ENCODE data around the gene CDK5.

CDK5 gene

DNA sequence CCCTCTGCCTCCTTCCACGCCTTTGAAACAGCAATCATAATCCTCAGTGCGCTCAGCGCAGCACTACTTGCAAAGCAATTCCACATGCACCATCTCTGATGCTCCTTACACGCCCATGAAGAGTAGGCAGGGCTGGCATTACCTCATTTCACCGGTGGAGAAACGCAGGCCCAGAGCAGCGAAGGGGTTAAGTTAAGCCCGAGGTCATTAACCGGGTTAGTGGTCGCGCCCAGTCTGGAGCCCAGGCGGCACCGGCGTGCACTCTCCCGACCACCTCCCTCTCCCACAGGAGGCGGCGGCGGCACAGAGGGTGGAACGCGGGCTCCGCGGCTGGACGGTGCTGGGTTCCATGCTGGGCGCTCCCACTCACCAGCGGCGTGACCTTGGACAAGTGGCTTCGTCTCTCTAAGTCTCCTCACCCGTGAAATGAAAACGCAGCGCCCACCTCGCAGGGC lies 22.4 kb upstream of the CDK5 start:
- Histone ChIP-seq H3K9ac (ENCODE audit: low read depth in 1 of 2, low read length in 2 of 2) (peak overlapping the region; percentile 89 to 90), H3K36me3 (ENCODE audit: control insufficient read depth in 1 of 2, insufficient read depth in 2 of 2, low read length in 2 of 2) (peaks cover 5 to 32% of the 10 kb centered on the region in 2 donors), H3K4me1 (ENCODE audit: control insufficient read depth in 1 of 2, insufficient read depth in 2 of 2, low read length in 2 of 2) (peaks cover 31 to 46% of the 10 kb centered on the region in 2 donors), H3K4me3 (ENCODE audit: low read depth in 1 of 2, low read length in 2 of 2) (peak overlapping the region; percentile 93 to 96), H3K27me3 (ENCODE audit: control insufficient read depth in 1 of 2, insufficient read depth in 2 of 2, low read length in 2 of 2) (no peaks in the 10 kb centered on the region), H3K9me3 (ENCODE audit: control insufficient read depth in 1 of 2, low read length in 2 of 2) (no peaks in the 10 kb centered on the region), H3K27ac (ENCODE audit: low read depth, low read length) (peak overlapping the region; percentile 93)

DNA sequence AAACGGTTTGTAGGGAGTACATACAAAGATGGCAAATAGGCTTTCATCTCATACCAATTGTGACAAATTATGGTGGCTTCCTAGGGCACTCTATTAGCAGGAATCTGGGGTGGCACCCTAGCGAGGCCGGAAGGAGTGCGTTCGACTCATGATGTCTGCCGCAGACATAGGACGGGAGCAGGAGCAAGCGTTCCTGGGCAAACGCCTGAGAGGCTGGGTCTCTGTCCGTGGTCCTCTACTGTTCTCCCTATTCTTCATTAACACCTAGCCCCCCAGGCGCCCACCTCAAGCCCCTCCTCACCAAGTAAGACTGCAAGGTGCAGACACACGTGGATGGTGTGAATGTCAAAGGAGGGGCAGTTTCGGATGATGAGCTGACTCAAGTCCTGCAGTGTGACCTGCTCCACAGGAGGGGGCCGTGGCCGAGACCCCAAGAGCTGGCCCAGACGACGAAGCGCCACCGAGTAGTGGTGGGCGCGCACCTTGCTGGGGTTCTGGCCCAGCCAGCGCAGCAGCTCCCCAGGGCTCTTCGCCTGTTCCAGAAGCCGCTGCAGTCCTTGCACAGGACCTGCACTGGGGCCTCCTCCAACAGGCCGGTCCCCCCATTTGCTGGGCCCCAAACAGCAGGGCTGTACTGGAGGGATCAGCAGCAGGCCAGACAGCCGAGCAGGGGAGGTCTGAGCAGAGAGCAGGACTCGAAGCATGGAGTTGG lies 21.7 kb upstream of the CDK5 start:
- H3K27ac ChIP-seq (ENCODE audit: low read depth, low read length) = no peak overlapping the region
- H3K36me3 ChIP-seq (ENCODE audit: control insufficient read depth in 1 of 2, insufficient read depth in 2 of 2, low read length in 2 of 2) = peaks cover 11 to 39% of the 10 kb centered on the region in 2 donors
- peak overlapping the region; percentile 89 to 90 for H3K9ac ChIP-seq (ENCODE audit: low read depth in 1 of 2, low read length in 2 of 2)
- no peaks in the 10 kb centered on the region for H3K9me3 ChIP-seq (ENCODE audit: control insufficient read depth in 1 of 2, low read length in 2 of 2)
- H3K4me1 ChIP-seq (ENCODE audit: control insufficient read depth in 1 of 2, insufficient read depth in 2 of 2, low read length in 2 of 2) = peaks cover 31 to 46% of the 10 kb centered on the region in 2 donors
- H3K27me3 ChIP-seq (ENCODE audit: control insufficient read depth in 1 of 2, insufficient read depth in 2 of 2, low read length in 2 of 2) = no peaks in the 10 kb centered on the region
- peak overlapping the region; percentile 93 to 96 for H3K4me3 ChIP-seq (ENCODE audit: low read depth in 1 of 2, low read length in 2 of 2)

DNA sequence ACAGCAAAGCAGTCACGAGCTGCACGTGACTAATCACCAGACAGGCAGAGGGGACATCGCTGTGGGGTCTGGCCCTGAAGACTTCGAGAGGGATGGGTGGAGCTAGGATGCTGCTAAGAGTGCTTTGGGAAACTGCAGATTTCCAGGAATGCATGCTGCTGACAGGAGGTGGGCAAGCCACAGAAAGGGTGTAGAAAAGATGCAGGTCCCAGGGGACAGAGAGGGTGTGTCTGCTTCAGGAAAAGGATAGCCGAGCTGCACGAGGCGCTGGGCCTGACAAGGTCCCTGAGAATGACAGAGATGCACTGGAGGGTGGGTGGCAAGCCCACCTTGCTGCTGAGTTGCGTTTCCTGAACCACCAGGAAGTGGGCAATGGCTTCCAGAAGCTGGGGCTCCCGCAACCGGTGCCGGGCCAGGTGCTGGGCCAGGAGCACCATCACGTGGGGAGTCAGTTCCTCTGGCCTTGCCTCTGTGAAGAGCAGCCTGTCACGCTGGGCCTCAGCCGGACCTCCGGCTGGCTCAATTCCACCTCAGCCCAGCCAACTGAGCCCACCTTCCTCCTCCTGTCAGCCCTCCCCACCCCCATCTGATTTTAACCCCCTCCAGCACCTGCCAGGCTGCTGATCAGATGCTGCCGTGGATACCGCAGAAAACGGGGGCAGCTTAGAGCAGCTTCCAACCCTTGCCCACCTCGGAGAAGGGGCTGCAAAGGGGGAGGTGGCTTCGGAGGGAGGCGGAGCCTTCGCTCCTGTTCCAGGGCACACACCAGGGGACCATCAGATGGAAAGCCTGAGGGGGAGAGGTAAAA lies 20.7 kb upstream of the CDK5 start:
- H3K9ac ChIP-seq (ENCODE audit: low read depth in 1 of 2, low read length in 2 of 2) = no peak overlapping the region
- no peak overlapping the region for H3K4me3 ChIP-seq (ENCODE audit: low read depth in 1 of 2, low read length in 2 of 2)
- no peaks in the 10 kb centered on the region for H3K27me3 ChIP-seq (ENCODE audit: control insufficient read depth in 1 of 2, insufficient read depth in 2 of 2, low read length in 2 of 2)
- peaks cover 25 to 42% of the 10 kb centered on the region in 2 donors for H3K4me1 ChIP-seq (ENCODE audit: control insufficient read depth in 1 of 2, insufficient read depth in 2 of 2, low read length in 2 of 2)
- H3K9me3 ChIP-seq (ENCODE audit: control insufficient read depth in 1 of 2, low read length in 2 of 2) = no peaks in the 10 kb centered on the region
- no peak overlapping the region for H3K27ac ChIP-seq (ENCODE audit: low read depth, low read length)
- peaks cover 12 to 47% of the 10 kb centered on the region in 2 donors for H3K36me3 ChIP-seq (ENCODE audit: control insufficient read depth in 1 of 2, insufficient read depth in 2 of 2, low read length in 2 of 2)

DNA sequence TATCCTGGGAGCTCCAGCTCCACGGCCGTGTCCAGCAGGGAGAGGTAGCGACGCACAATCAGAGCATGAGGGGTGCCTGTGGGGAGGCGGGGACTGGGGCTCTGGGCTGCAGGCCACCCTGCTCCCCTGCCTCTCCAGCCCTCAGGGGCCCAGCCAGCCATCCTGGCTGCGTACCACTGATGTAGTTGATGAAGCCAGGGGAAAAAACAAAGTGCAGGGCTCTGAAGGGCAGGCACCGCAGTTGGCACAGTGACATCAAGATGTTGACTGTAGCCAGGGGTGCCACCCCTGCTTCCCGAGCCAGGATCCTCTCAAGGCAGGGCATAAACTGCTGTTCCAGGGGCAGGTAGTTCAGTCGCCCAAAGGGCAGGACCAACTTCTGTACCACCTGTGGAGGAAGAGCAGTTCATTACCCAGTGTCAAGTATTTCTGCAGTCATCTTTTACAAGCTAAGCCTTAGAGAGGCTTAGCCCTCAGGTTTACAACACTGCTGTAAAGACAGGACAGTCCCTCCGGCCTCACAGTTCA lies 20.1 kb upstream of the CDK5 start:
- peaks cover 12 to 47% of the 10 kb centered on the region in 2 donors for H3K36me3 ChIP-seq (ENCODE audit: control insufficient read depth in 1 of 2, insufficient read depth in 2 of 2, low read length in 2 of 2)
- H3K27me3 ChIP-seq (ENCODE audit: control insufficient read depth in 1 of 2, insufficient read depth in 2 of 2, low read length in 2 of 2) = no peaks in the 10 kb centered on the region
- H3K4me1 ChIP-seq (ENCODE audit: control insufficient read depth in 1 of 2, insufficient read depth in 2 of 2, low read length in 2 of 2) = peaks cover 25 to 41% of the 10 kb centered on the region in 2 donors
- no peak overlapping the region for H3K4me3 ChIP-seq (ENCODE audit: low read depth in 1 of 2, low read length in 2 of 2)
- H3K9me3 ChIP-seq (ENCODE audit: control insufficient read depth in 1 of 2, low read length in 2 of 2) = no peaks in the 10 kb centered on the region
- no peak overlapping the region for H3K9ac ChIP-seq (ENCODE audit: low read depth in 1 of 2, low read length in 2 of 2)
- H3K27ac ChIP-seq (ENCODE audit: low read depth, low read length) = no peak overlapping the region

DNA sequence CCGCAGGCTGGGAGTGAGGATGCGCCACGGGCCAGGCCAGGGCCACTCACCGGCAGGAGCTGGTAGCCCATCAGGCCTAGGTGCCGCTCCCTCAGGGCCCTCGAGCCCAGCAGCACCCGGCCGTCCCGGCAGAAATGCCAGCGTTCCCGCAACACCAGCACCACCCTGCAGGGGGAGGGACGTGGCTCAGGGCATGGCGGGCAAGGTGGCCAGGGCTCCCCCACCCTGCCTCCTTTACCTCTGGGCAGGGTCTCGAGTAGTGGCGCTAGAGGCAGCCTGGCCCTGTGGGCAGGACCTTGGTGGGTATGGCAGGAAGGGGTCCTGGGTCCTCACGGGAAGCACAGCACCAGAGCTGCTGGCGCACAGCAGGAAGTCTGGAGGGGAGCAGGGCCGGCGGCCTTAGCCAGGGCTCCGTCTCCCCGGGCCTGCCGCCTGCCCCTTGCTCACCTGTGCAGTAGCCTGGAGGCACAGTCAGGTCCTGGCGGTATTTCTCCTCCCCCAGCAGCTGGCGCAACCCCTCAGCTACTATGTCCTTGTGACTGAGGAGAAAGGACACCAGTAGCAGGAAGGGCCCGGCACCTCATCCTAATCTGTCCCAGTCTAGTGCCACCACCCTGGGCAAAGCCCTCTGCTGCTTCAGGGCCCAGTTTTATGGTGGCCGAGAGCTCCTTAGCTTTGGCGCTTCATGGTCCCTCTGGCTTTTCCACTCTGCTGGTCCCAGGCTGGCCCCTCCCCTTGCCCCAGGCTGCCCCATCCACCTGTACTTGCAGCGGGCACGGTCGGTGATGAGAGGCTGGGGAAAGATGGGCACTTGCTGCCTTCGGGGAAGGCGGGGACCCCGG lies 19.4 kb upstream of the CDK5 start:
- Histone ChIP-seq H3K9ac (ENCODE audit: low read depth in 1 of 2, low read length in 2 of 2) (no peak overlapping the region), H3K27me3 (ENCODE audit: control insufficient read depth in 1 of 2, insufficient read depth in 2 of 2, low read length in 2 of 2) (no peaks in the 10 kb centered on the region), H3K27ac (ENCODE audit: low read depth, low read length) (no peak overlapping the region), H3K36me3 (ENCODE audit: control insufficient read depth in 1 of 2, insufficient read depth in 2 of 2, low read length in 2 of 2) (peaks cover 12 to 53% of the 10 kb centered on the region in 2 donors), H3K9me3 (ENCODE audit: control insufficient read depth in 1 of 2, low read length in 2 of 2) (no peaks in the 10 kb centered on the region), H3K4me1 (ENCODE audit: control insufficient read depth in 1 of 2, insufficient read depth in 2 of 2, low read length in 2 of 2) (peaks cover 18 to 35% of the 10 kb centered on the region in 2 donors), H3K4me3 (ENCODE audit: low read depth in 1 of 2, low read length in 2 of 2) (no peak overlapping the region)

DNA sequence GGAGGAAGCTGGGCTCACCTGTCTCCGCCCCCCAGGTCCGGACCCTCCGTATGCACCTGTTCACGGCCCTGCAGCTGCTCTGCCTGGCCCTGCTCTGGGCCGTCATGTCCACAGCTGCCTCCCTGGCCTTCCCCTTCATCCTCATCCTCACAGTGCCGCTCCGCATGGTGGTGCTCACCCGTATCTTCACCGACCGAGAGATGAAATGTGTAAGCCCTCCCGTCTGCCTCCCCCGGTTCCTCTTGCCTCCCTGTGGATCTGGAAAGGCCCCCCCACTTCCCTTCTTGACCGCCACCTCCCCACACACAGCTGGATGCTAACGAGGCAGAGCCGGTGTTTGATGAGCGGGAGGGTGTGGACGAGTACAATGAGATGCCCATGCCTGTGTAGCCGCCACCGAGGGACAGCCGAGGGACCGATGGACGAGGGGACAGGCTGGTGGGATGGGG lies 18.3 kb upstream of the CDK5 start:
- no peaks in the 10 kb centered on the region for H3K9me3 ChIP-seq (ENCODE audit: control insufficient read depth in 1 of 2, low read length in 2 of 2)
- no peaks in the 10 kb centered on the region for H3K27me3 ChIP-seq (ENCODE audit: control insufficient read depth in 1 of 2, insufficient read depth in 2 of 2, low read length in 2 of 2)
- no peak overlapping the region for H3K4me3 ChIP-seq (ENCODE audit: low read depth in 1 of 2, low read length in 2 of 2)
- peaks cover 12 to 64% of the 10 kb centered on the region in 2 donors for H3K36me3 ChIP-seq (ENCODE audit: control insufficient read depth in 1 of 2, insufficient read depth in 2 of 2, low read length in 2 of 2)
- peaks cover 15 to 27% of the 10 kb centered on the region in 2 donors for H3K4me1 ChIP-seq (ENCODE audit: control insufficient read depth in 1 of 2, insufficient read depth in 2 of 2, low read length in 2 of 2)
- H3K9ac ChIP-seq (ENCODE audit: low read depth in 1 of 2, low read length in 2 of 2) = no peak overlapping the region
- H3K27ac ChIP-seq (ENCODE audit: low read depth, low read length) = no peak overlapping the region

DNA sequence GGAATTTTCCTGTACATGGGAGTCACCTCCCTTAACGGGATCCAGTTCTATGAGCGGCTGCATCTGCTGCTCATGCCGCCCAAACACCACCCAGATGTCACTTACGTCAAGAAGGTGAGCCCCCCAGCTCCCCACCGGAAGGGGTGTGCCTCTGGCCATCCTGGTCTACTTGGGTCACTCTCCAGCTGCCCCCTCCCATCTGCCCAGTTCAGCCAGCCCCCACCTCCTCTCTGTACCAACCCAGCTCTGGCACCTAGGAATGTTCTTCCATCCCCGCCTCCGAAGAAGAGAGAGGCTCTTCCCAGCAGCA lies 17.9 kb upstream of the CDK5 start:
- Histone ChIP-seq H3K27ac (ENCODE audit: low read depth, low read length) (no peak overlapping the region), H3K36me3 (ENCODE audit: control insufficient read depth in 1 of 2, insufficient read depth in 2 of 2, low read length in 2 of 2) (peaks cover 13 to 68% of the 10 kb centered on the region in 2 donors), H3K4me3 (ENCODE audit: low read depth in 1 of 2, low read length in 2 of 2) (no peak overlapping the region), H3K4me1 (ENCODE audit: control insufficient read depth in 1 of 2, insufficient read depth in 2 of 2, low read length in 2 of 2) (peaks cover 15 to 25% of the 10 kb centered on the region in 2 donors), H3K9ac (ENCODE audit: low read depth in 1 of 2, low read length in 2 of 2) (no peak overlapping the region), H3K27me3 (ENCODE audit: control insufficient read depth in 1 of 2, insufficient read depth in 2 of 2, low read length in 2 of 2) (no peaks in the 10 kb centered on the region), H3K9me3 (ENCODE audit: control insufficient read depth in 1 of 2, low read length in 2 of 2) (no peaks in the 10 kb centered on the region)

DNA sequence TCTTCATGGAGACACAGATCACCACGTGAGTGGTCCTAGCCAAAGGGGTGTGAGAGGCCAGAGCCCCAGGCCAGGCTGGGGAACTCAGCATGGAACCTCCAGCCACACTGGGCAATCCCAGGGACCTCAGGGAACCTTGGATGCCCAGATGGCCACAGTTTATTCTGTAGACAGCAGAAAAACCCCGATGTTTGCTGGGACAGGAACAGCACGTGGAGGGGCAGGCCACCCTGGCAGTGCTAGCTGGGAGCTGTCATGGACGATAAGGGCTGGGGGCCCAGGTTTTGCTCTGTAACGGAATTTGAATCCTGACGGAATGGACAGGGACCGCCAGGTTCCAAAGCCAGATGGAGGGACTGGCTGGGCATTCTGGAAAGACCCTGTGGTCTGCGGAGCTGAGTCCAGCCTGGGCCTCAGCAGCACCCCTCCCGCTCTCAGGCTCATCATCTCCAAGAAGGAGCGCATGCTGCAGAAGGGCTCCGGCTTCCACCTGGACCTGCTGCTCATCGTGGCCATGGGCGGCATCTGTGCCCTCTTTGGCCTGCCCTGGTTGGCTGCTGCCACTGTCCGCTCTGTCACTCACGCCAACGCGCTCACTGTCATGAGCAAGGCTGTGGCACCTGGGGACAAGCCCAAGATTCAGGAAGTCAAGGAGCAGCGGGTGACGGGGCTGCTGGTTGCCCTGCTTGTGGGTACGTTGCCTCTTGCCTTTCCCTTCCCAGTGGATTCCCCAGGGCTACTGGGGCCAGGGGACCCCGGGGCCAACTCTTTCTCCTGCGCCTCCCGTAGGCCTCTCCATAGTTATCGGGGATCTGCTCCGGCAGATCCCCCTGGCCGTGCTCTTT lies 17.3 kb upstream of the CDK5 start:
- Histone ChIP-seq H3K36me3 (ENCODE audit: control insufficient read depth in 1 of 2, insufficient read depth in 2 of 2, low read length in 2 of 2) (peaks cover 17 to 74% of the 10 kb centered on the region in 2 donors), H3K27me3 (ENCODE audit: control insufficient read depth in 1 of 2, insufficient read depth in 2 of 2, low read length in 2 of 2) (no peaks in the 10 kb centered on the region), H3K4me3 (ENCODE audit: low read depth in 1 of 2, low read length in 2 of 2) (no peak overlapping the region), H3K4me1 (ENCODE audit: control insufficient read depth in 1 of 2, insufficient read depth in 2 of 2, low read length in 2 of 2) (peaks cover 15 to 23% of the 10 kb centered on the region in 2 donors), H3K27ac (ENCODE audit: low read depth, low read length) (no peak overlapping the region), H3K9me3 (ENCODE audit: control insufficient read depth in 1 of 2, low read length in 2 of 2) (no peaks in the 10 kb centered on the region), H3K9ac (ENCODE audit: low read depth in 1 of 2, low read length in 2 of 2) (no peak overlapping the region)

DNA sequence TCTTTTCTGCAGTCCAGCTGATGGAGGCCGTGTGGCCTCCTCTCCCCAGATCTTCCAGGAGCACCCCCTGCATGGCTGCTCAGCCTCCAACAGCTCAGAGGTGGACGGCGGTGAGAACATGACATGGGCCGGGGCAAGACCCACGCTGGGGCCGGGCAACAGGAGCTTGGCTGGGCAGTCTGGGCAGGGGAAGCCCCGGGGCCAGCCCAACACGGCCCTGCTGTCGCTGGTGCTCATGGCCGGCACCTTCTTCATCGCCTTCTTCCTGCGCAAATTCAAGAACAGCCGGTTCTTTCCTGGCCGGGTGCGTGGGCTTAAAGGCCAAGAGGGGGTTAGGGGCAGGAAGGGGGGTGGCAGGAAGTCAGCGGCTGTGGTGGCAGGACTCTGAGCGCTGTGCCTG lies 16.3 kb upstream of the CDK5 start:
- Histone ChIP-seq H3K9ac (ENCODE audit: low read depth in 1 of 2, low read length in 2 of 2) (no peak overlapping the region), H3K27ac (ENCODE audit: low read depth, low read length) (no peak overlapping the region), H3K4me1 (ENCODE audit: control insufficient read depth in 1 of 2, insufficient read depth in 2 of 2, low read length in 2 of 2) (peaks cover 6 to 12% of the 10 kb centered on the region in 2 donors), H3K36me3 (ENCODE audit: control insufficient read depth in 1 of 2, insufficient read depth in 2 of 2, low read length in 2 of 2) (peaks cover 26 to 81% of the 10 kb centered on the region in 2 donors), H3K4me3 (ENCODE audit: low read depth in 1 of 2, low read length in 2 of 2) (no peak overlapping the region), H3K27me3 (ENCODE audit: control insufficient read depth in 1 of 2, insufficient read depth in 2 of 2, low read length in 2 of 2) (no peaks in the 10 kb centered on the region), H3K9me3 (ENCODE audit: control insufficient read depth in 1 of 2, low read length in 2 of 2) (no peaks in the 10 kb centered on the region)
